ENCODE measurements around the gene TRAF6. TPM values are rescaled to one million over a fixed set of nuclear protein-coding genes. Genes with fewer than 3 reads are reported as not detected.

The TRAF6 gene
- total and polyA plus RNA-seq, 7 donors: 4.7 to 14.9 (median 11.1) TPM

- intact Hi-C loops (cut with DNase I): no loop called here
- Histone ChIP-seq H3K4me1 (peaks cover 3% of the 10 kb centered on the region), H3K4me3 (no peak overlapping the region), H3K27ac (no peak overlapping the region), H3K27me3 (ENCODE audit: insufficient read depth in 3 of 3, low read length in 2 of 3) (no peaks in the 10 kb centered on the region), H3K9me3 (no peaks in the 10 kb centered on the region), H3K36me3 (ENCODE audit: insufficient read depth in 1 of 2, low read depth in 1 of 2) (peaks cover 5 to 33% of the 10 kb centered on the region in 2 donors)
- DNase-seq (no peak), ATAC-seq (no peak)
- TF ChIP-seq CTCF (IDR thresholded peaks at IDR 0.05): no peak
These were observed 29.2 kb downstream of the TRAF6 start for GRCh38 chr11:36480833-36481232.

GRCh38 chr11:36478700-36479329 is 31.3 kb downstream of the TRAF6 start:
- Histone ChIP-seq H3K9me3 (no peaks in the 10 kb centered on the region), H3K27me3 (ENCODE audit: insufficient read depth in 3 of 3, low read length in 2 of 3) (no peaks in the 10 kb centered on the region), H3K36me3 (ENCODE audit: insufficient read depth in 1 of 2, low read depth in 1 of 2) (peaks cover under 1 to 13% of the 10 kb centered on the region in 2 donors), H3K4me1 (no peaks in the 10 kb centered on the region), H3K27ac (no peak overlapping the region), H3K4me3 (no peak overlapping the region)
- ATAC-seq: peak in 3 of 4 donors; percentile 37 to 66 (median 50)
- intact Hi-C loops (cut with DNase I): loop anchor here (2.0 to 5.0 kb wide), 2 partner anchors 186 to 187 kb away; no protein-coding TSS in a partner anchor
- DNase-seq: no peak
- peak; percentile 53 for TF ChIP-seq CTCF (IDR thresholded peaks at IDR 0.05)
- 24 to 44% (median 36%) methylated on average over 2 of the region's 2 CpGs for WGBS, 3 donors

GRCh38 chr11:36475192-36475591 is 34.9 kb downstream of the TRAF6 start:
- Histone ChIP-seq H3K36me3 (ENCODE audit: insufficient read depth in 1 of 2, low read depth in 1 of 2) (peaks cover 0 to 4% of the 10 kb centered on the region in 2 donors), H3K27ac (no peak overlapping the region), H3K27me3 (ENCODE audit: insufficient read depth in 3 of 3, low read length in 2 of 3) (no peaks in the 10 kb centered on the region), H3K4me1 (peaks cover 4% of the 10 kb centered on the region), H3K4me3 (no peak overlapping the region), H3K9me3 (no peaks in the 10 kb centered on the region)
- no peak for TF ChIP-seq CTCF (IDR thresholded peaks at IDR 0.05)
- DNase-seq (no peak), ATAC-seq (no peak)
- intact Hi-C loops (cut with DNase I): loop anchor here in 1 of 2 donors (5.0 kb wide), 1 partner anchor 183 kb away; no protein-coding TSS in a partner anchor
- 56 to 60% (median 59%) methylated on average over 1 of the region's 1 CpG for WGBS, 3 donors

- Histone ChIP-seq H3K27me3 (ENCODE audit: insufficient read depth in 3 of 3, low read length in 2 of 3) (no peaks in the 10 kb centered on the region), H3K4me3 (no peak overlapping the region), H3K9me3 (no peaks in the 10 kb centered on the region), H3K27ac (no peak overlapping the region), H3K36me3 (ENCODE audit: insufficient read depth in 1 of 2, low read depth in 1 of 2) (no peaks in the 10 kb centered on the region), H3K4me1 (peaks cover 16% of the 10 kb centered on the region)
- DNase-seq (no peak), ATAC-seq (no peak)
- intact Hi-C loops (cut with DNase I): no loop called here
- 45 to 67% (median 63%) methylated on average over 1 of the region's 1 CpG for WGBS, 3 donors
- no peak for TF ChIP-seq CTCF (IDR thresholded peaks at IDR 0.05)
These were observed 38.5 kb downstream of the TRAF6 start for GRCh38 chr11:36471577-36471976.
